Kidney (tissue), 14 donors: ENCODE measurements around the gene STKLD1. TPM values are rescaled to one million over a fixed set of nuclear protein-coding genes. Genes with fewer than 3 reads are reported as not detected.

Source experiments
- DNase-seq, 5 donors: peaks; one replicate each; pipeline ENCODE4 v3.0.0-alpha.2; 2013 to 2020
- FAIRE-seq: peaks from 2 replicates; lab custom pipeline; 2012; peaks lifted over from hg19 to GRCh38; lab: Jason Lieb, UNC
- H3K27ac ChIP-seq, 2 donors: one replicate each; pipeline ENCODE4 v1.7.0; 2013; ENCODE audit warnings: low read depth in 2 of 2, low read length in 2 of 2, inconsistent platforms in 1 of 2
- H3K27me3 ChIP-seq: one replicate; pipeline ENCODE4 v1.7.1; 2013; ENCODE audit warnings: low read length, inconsistent platforms; ENCODE audit not compliant: control insufficient read depth, insufficient read depth
- H3K36me3 ChIP-seq, 3 donors: one replicate each; pipeline versions ENCODE4 v1.7.0 to v1.7.1; 2013; ENCODE audit warnings: low read length in 3 of 3, control low read depth in 1 of 3, inconsistent platforms in 1 of 3; ENCODE audit not compliant: insufficient read depth in 3 of 3, control insufficient read depth in 2 of 3
- H3K4me1 ChIP-seq, 3 donors: one replicate each; pipeline versions ENCODE4 v1.7.0 to v1.7.1; 2013; ENCODE audit warnings: low read length in 3 of 3, inconsistent platforms in 1 of 3, low read depth in 1 of 3; ENCODE audit not compliant: control insufficient read depth in 2 of 3, insufficient read depth in 2 of 3
- H3K4me3 ChIP-seq, 3 donors: one replicate each; pipeline versions ENCODE4 v1.7.0 to v1.8.1; 2013; ENCODE audit warnings: low read length in 3 of 3, control low read depth in 1 of 3, inconsistent platforms in 1 of 3
- H3K9ac ChIP-seq, 3 donors: one replicate each; pipeline versions ENCODE4 v1.7.0 to v1.7.1; 2013; ENCODE audit warnings: low read length in 3 of 3, control low read depth in 1 of 3, inconsistent platforms in 1 of 3
- H3K9me3 ChIP-seq, 3 donors: one replicate each; pipeline versions ENCODE4 v1.7.0 to v1.7.1; 2013; ENCODE audit warnings: low read length in 3 of 3, control low read depth in 1 of 3, inconsistent platforms in 1 of 3; ENCODE audit not compliant: control insufficient read depth in 2 of 3, insufficient read depth in 1 of 3
- intact Hi-C: fragments of 100-400 bp; cut with DNase I; formaldehyde crosslinking; loops from one replicate; pipeline ENCODE4 v1.11.1; 2022
- polyA plus RNA-seq: library from polyadenylated mRNA; stranded (reverse); fragments of 350-450 nt; fragmentation: Illumina TruSeq; extraction: RNeasy Lipid Tissue Mini Kit (QIAGEN cat#74804); gene quantifications from one replicate; pipeline ENCODE4 v1.2.3, GENCODE V29; 2014; ENCODE audit warnings: low read depth, low replicate concordance; ENCODE audit not compliant: insufficient read depth
- total RNA-seq: library from RNA; stranded (reverse); fragmentation: NEBNext Ultra II Directional; extraction: Animal tissue kit (Norgen Biotek cat#: 25700); gene quantifications from one replicate; pipeline ENCODE4 v1.2.1, GENCODE V29; 2021
- TF ChIP-seq, protein P1 (sequence below): IDR thresholded peaks from 3 replicates; pipeline ENCODE4 v1.5.1; 2012; ENCODE audit warnings: mild to moderate bottlenecking, moderate library complexity, borderline replicate concordance; ENCODE audit not compliant: insufficient read depth; ENCODE audit errors: extremely low read depth
- donor health status: control.
- donor health status: control.
- donor health status: control.
- donor health status: control.
- donor health status: control.
- donor health status: DM: yes; HTN: yes; CAD: no.
- donor health status: Normal renal cell carcinoma (clear cell type).

STKLD1 gene
- total and polyA plus RNA-seq, 2 donors from 2014 or later, result 1.9 to 4.0 TPM

- H3K9me3 ChIP-seq, result no peaks in the 10 kb centered on the region
- TF ChIP-seq, protein P1, sequence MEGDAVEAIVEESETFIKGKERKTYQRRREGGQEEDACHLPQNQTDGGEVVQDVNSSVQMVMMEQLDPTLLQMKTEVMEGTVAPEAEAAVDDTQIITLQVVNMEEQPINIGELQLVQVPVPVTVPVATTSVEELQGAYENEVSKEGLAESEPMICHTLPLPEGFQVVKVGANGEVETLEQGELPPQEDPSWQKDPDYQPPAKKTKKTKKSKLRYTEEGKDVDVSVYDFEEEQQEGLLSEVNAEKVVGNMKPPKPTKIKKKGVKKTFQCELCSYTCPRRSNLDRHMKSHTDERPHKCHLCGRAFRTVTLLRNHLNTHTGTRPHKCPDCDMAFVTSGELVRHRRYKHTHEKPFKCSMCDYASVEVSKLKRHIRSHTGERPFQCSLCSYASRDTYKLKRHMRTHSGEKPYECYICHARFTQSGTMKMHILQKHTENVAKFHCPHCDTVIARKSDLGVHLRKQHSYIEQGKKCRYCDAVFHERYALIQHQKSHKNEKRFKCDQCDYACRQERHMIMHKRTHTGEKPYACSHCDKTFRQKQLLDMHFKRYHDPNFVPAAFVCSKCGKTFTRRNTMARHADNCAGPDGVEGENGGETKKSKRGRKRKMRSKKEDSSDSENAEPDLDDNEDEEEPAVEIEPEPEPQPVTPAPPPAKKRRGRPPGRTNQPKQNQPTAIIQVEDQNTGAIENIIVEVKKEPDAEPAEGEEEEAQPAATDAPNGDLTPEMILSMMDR, result no peak
- no peak overlapping the region for H3K27ac ChIP-seq
- H3K4me1 ChIP-seq, result no peaks in the 10 kb centered on the region
- FAIRE-seq (no peak), DNase-seq (peak in 1 of 5 donors; percentile 71)
- no peaks in the 10 kb centered on the region for H3K36me3 ChIP-seq
- no peak overlapping the region for H3K9ac ChIP-seq
- no peaks in the 10 kb centered on the region for H3K27me3 ChIP-seq
- H3K4me3 ChIP-seq, result no peak overlapping the region
- intact Hi-C loops, result no loop called here
These were observed 78.9 kb downstream of the STKLD1 start for GRCh38 chr9:133454943-133455673.

Other genes starting within 250 kb of the STKLD1 start
- 21.6 TPM for gene GBGT1, start 212.5 kb upstream of the STKLD1 start, total RNA-seq
- 7.9 TPM for gene GBGT1, start 212.5 kb upstream of the STKLD1 start, polyA plus RNA-seq
- gene OBP2B, start 167.1 kb upstream of the STKLD1 start, total RNA-seq, result not detected
- not detected for gene OBP2B, start 167.1 kb upstream of the STKLD1 start, polyA plus RNA-seq
- 29.0 TPM for gene ABO, start 101.2 kb upstream of the STKLD1 start, total RNA-seq
- gene ABO, start 101.2 kb upstream of the STKLD1 start, polyA plus RNA-seq, result 25.0 TPM
- gene SURF6, start 40.2 kb upstream of the STKLD1 start, total RNA-seq, result 17.3 TPM
- gene SURF6, start 40.2 kb upstream of the STKLD1 start, polyA plus RNA-seq, result 16.8 TPM
- 32.7 TPM for gene MED22, start 28.2 kb upstream of the STKLD1 start, total RNA-seq
- 24.6 TPM for gene MED22, start 28.2 kb upstream of the STKLD1 start, polyA plus RNA-seq
- 1,502 TPM for gene RPL7A, start 28.1 kb upstream of the STKLD1 start, total RNA-seq
- 2,097 TPM for gene RPL7A, start 28.1 kb upstream of the STKLD1 start, polyA plus RNA-seq
- gene SURF1, start 19.9 kb upstream of the STKLD1 start, total RNA-seq, result 45.0 TPM
- gene SURF1, start 19.9 kb upstream of the STKLD1 start, polyA plus RNA-seq, result 165 TPM
- gene SURF2, start 19.8 kb upstream of the STKLD1 start, total RNA-seq, result 23.5 TPM
- gene SURF2, start 19.8 kb upstream of the STKLD1 start, polyA plus RNA-seq, result 61.2 TPM
- gene SURF4, start 306 bp upstream of the STKLD1 start, total RNA-seq, result 138 TPM
- 121 TPM for gene SURF4, start 306 bp upstream of the STKLD1 start, polyA plus RNA-seq
- 17.5 TPM for gene REXO4, start 41.6 kb downstream of the STKLD1 start, total RNA-seq
- 18.6 TPM for gene REXO4, start 41.6 kb downstream of the STKLD1 start, polyA plus RNA-seq
- gene ADAMTS13, start 46.0 kb downstream of the STKLD1 start, total RNA-seq, result 3.1 TPM
- gene ADAMTS13, start 46.0 kb downstream of the STKLD1 start, polyA plus RNA-seq, result 3.6 TPM
- 37.3 TPM for gene CACFD1, start 83.6 kb downstream of the STKLD1 start, total RNA-seq
- gene CACFD1, start 83.6 kb downstream of the STKLD1 start, polyA plus RNA-seq, result 37.8 TPM
- 5.8 TPM for gene SLC2A6, start 102.7 kb downstream of the STKLD1 start, total RNA-seq
- gene SLC2A6, start 102.7 kb downstream of the STKLD1 start, polyA plus RNA-seq, result 2.5 TPM
- gene MYMK, start 148.6 kb downstream of the STKLD1 start, total RNA-seq, result not detected
- gene MYMK, start 148.6 kb downstream of the STKLD1 start, polyA plus RNA-seq, result not detected
- gene ADAMTSL2, start 158.3 kb downstream of the STKLD1 start, total RNA-seq, result 32.1 TPM
- gene ADAMTSL2, start 158.3 kb downstream of the STKLD1 start, polyA plus RNA-seq, result 20.0 TPM
- 0.54 TPM for gene FAM163B, start 233.0 kb downstream of the STKLD1 start, total RNA-seq
- gene FAM163B, start 233.0 kb downstream of the STKLD1 start, polyA plus RNA-seq, result not detected